ENCODE measurements around the gene ATXN3. TPM values are rescaled to one million over a fixed set of nuclear protein-coding genes. Genes with fewer than 3 reads are reported as not detected.

Gene ATXN3
- total RNA-seq, 1 experiment from 2014 or later = 14.6 TPM

DNA sequence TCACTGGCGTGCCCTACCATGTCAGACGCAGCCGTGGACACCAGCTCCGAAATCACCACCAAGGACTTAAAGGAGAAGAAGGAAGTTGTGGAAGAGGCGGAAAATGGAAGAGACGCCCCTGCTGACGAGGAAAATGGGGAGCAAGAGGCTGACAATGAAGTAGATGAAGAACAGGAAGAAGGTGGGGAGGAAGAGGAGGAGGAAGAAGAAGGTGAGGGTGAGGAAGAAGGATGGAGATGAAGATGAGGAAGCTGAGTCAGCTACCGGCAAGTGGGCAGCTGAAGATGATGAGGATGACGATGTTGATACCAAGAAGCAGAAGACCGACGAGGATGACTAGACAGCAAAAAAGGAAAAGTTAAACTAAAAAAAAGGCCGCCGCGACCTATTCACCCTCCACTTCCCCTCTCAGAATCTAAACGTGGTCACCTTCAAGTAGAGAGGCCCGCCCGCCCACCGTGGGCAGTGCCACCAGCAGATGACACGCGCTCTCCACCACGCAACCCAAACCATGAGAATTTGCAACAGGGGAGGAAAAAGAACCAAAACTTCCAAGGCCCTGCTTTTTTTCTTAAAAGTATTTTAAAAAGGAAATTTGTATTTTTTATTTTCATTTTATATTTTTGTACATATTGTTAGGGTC is 79.7 kb downstream of the ATXN3 start:
- BruUV-seq (replicated peaks) = no TSS peak
- in situ Hi-C loops (cut with HindIII; ENCODE audit: low pct_unique_long_range_greater_than_20kb, low sequenced_read_pairs) (no loop called here), intact Hi-C loops (cut with micrococcal nuclease; ENCODE audit: unreplicated experiment) (no loop called here)
- Histone ChIP-seq H3K4me3 (ENCODE audit: low read depth in 2 of 2, low read length in 2 of 2) (no peak overlapping the region), H3K4me1 (ENCODE audit: control insufficient read depth, insufficient read depth, low read length) (no peaks in the 10 kb centered on the region), H3K9me3 (ENCODE audit: control insufficient read depth, insufficient read depth, low read depth, low read length) (no peaks in the 10 kb centered on the region), H3K27ac (ENCODE audit: low read length) (no peak overlapping the region), H3K27me3 (ENCODE audit: control insufficient read depth, insufficient read depth, low read length) (no peaks in the 10 kb centered on the region), H3K36me3 (ENCODE audit: control insufficient read depth, insufficient read depth, low read length) (peaks cover 7% of the 10 kb centered on the region)
- ChIA-PET POLR2A (no interaction called here), CTCF (no interaction called here)
- TF ChIP-seq, protein P1, sequence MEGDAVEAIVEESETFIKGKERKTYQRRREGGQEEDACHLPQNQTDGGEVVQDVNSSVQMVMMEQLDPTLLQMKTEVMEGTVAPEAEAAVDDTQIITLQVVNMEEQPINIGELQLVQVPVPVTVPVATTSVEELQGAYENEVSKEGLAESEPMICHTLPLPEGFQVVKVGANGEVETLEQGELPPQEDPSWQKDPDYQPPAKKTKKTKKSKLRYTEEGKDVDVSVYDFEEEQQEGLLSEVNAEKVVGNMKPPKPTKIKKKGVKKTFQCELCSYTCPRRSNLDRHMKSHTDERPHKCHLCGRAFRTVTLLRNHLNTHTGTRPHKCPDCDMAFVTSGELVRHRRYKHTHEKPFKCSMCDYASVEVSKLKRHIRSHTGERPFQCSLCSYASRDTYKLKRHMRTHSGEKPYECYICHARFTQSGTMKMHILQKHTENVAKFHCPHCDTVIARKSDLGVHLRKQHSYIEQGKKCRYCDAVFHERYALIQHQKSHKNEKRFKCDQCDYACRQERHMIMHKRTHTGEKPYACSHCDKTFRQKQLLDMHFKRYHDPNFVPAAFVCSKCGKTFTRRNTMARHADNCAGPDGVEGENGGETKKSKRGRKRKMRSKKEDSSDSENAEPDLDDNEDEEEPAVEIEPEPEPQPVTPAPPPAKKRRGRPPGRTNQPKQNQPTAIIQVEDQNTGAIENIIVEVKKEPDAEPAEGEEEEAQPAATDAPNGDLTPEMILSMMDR (IDR thresholded peaks at IDR 0.05) = no peak
- TF ChIP-seq, protein P2, sequence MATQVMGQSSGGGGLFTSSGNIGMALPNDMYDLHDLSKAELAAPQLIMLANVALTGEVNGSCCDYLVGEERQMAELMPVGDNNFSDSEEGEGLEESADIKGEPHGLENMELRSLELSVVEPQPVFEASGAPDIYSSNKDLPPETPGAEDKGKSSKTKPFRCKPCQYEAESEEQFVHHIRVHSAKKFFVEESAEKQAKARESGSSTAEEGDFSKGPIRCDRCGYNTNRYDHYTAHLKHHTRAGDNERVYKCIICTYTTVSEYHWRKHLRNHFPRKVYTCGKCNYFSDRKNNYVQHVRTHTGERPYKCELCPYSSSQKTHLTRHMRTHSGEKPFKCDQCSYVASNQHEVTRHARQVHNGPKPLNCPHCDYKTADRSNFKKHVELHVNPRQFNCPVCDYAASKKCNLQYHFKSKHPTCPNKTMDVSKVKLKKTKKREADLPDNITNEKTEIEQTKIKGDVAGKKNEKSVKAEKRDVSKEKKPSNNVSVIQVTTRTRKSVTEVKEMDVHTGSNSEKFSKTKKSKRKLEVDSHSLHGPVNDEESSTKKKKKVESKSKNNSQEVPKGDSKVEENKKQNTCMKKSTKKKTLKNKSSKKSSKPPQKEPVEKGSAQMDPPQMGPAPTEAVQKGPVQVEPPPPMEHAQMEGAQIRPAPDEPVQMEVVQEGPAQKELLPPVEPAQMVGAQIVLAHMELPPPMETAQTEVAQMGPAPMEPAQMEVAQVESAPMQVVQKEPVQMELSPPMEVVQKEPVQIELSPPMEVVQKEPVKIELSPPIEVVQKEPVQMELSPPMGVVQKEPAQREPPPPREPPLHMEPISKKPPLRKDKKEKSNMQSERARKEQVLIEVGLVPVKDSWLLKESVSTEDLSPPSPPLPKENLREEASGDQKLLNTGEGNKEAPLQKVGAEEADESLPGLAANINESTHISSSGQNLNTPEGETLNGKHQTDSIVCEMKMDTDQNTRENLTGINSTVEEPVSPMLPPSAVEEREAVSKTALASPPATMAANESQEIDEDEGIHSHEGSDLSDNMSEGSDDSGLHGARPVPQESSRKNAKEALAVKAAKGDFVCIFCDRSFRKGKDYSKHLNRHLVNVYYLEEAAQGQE (IDR thresholded peaks at IDR 0.05; ENCODE audit: insufficient read depth in 1 of 2, low read depth in 2 of 2, low read length in 1 of 2) = no peak
- no peak for TF ChIP-seq POLR2AphosphoS5 (IDR thresholded peaks at IDR 0.05; ENCODE audit: low read depth, low read length)
- TF ChIP-seq TCF7L2 (IDR thresholded peaks at IDR 0.05; ENCODE audit: low read depth, low read length) = no peak
- no peak for TF ChIP-seq SIN3A (IDR thresholded peaks at IDR 0.05; ENCODE audit: borderline replicate concordance, insufficient read depth, low read depth, low read length)
- DNase-seq (ENCODE audit: low read depth, low spot score) (no peak), ATAC-seq (no peak)

DNA sequence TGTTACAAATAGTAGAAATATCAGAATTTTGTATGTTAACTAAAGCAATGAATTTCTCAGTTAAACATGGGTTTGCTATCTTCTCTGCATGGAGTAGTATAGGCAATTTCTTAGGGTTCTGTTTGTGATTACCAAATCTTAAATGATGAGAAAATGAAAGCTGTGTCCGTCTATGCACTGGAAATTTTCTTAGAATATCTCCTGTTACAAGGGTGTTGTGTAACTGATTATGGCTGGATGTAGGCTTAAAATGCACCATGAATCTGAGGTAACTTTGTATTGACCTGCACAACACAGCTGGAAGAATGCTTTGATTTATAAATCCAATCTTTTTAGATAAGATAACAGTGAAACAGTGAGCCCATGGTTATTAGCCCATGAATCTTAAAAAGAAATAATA is 84.3 kb downstream of the ATXN3 start:
- peaks cover 4% of the 10 kb centered on the region; the same call in 1 of the 2 replicates for H3K36me3 ChIP-seq (ENCODE audit: control insufficient read depth, insufficient read depth, low read length)

More for the DNA sequence above, 84.3 kb downstream of the ATXN3 start:
- H3K4me1 ChIP-seq (ENCODE audit: control insufficient read depth, insufficient read depth, low read length) = no peaks in the 10 kb centered on the region
- BruUV-seq (replicated peaks) = no TSS peak
- H3K27ac ChIP-seq (ENCODE audit: low read length) = no peak overlapping the region
- intact Hi-C loops (cut with micrococcal nuclease; ENCODE audit: unreplicated experiment) (no loop called here), in situ Hi-C loops (cut with HindIII; ENCODE audit: low pct_unique_long_range_greater_than_20kb, low sequenced_read_pairs) (no loop called here)
- H3K9me3 ChIP-seq (ENCODE audit: control insufficient read depth, insufficient read depth, low read depth, low read length) = no peaks in the 10 kb centered on the region
- H3K27me3 ChIP-seq (ENCODE audit: control insufficient read depth, insufficient read depth, low read length) = no peaks in the 10 kb centered on the region
- ATAC-seq = no peak
- DNase-seq (ENCODE audit: low read depth, low spot score) = no peak
- ChIA-PET POLR2A (no interaction called here), CTCF (no interaction called here)
- TF ChIP-seq, protein P2 (IDR thresholded peaks at IDR 0.05; ENCODE audit: insufficient read depth in 1 of 2, low read depth in 2 of 2, low read length in 1 of 2) = no peak
- TF ChIP-seq TCF7L2 (IDR thresholded peaks at IDR 0.05; ENCODE audit: low read depth, low read length) (no peak), POLR2AphosphoS5 (IDR thresholded peaks at IDR 0.05; ENCODE audit: low read depth, low read length) (no peak), SIN3A (IDR thresholded peaks at IDR 0.05; ENCODE audit: borderline replicate concordance, insufficient read depth, low read depth, low read length) (no peak)
- TF ChIP-seq, protein P1 (IDR thresholded peaks at IDR 0.05) = no peak
- no peak overlapping the region for H3K4me3 ChIP-seq (ENCODE audit: low read depth in 2 of 2, low read length in 2 of 2)

Measured in Panc1 (cell line).